Measurements from ENCODE around the gene GRM7. TPM values are rescaled to one million over a fixed set of nuclear protein-coding genes. Genes with fewer than 3 reads are reported as not detected.

The GRM7 gene
- total RNA-seq, 1 donor from 2014 or later = 1.5 TPM

GRCh38 chr3:7573330-7573729 is 712.4 kb downstream of the GRM7 start:
- Mint-ChIP-seq H3K27me3 (ENCODE audit: low read depth) (no peaks in the 10 kb centered on the region), H3K4me1 (peaks cover 13% of the 10 kb centered on the region), H3K36me3 (ENCODE audit: low read depth) (peaks cover 8% of the 10 kb centered on the region), H3K27ac (ENCODE audit: unreplicated experiment) (no peak overlapping the region), H3K9me3 (peaks cover 7% of the 10 kb centered on the region), H3K4me3 (no peak overlapping the region)
- no peak for DNase-seq (ENCODE audit: low read depth, low spot score)
- no peak for TF ChIP-seq CTCF (conservative IDR thresholded peaks at IDR 0.05)

GRCh38 chr3:7574435-7574834 is 713.5 kb downstream of the GRM7 start:
- Mint-ChIP-seq H3K27me3 (ENCODE audit: low read depth) (no peaks in the 10 kb centered on the region), H3K27ac (ENCODE audit: unreplicated experiment) (no peak overlapping the region), H3K36me3 (ENCODE audit: low read depth) (peaks cover 8% of the 10 kb centered on the region), H3K9me3 (peaks cover 7% of the 10 kb centered on the region), H3K4me3 (no peak overlapping the region), H3K4me1 (peaks cover 13% of the 10 kb centered on the region)
- no peak for DNase-seq (ENCODE audit: low read depth, low spot score)
- no peak for TF ChIP-seq CTCF (conservative IDR thresholded peaks at IDR 0.05)

GRCh38 chr3:7576071-7576470 is 715.2 kb downstream of the GRM7 start:
- no peaks in the 10 kb centered on the region for H3K27me3 Mint-ChIP-seq (ENCODE audit: low read depth)
- peaks cover 6% of the 10 kb centered on the region for H3K36me3 Mint-ChIP-seq (ENCODE audit: low read depth)
- H3K4me3 Mint-ChIP-seq = no peak overlapping the region
- H3K9me3 Mint-ChIP-seq = peaks cover 7% of the 10 kb centered on the region
- no peak for DNase-seq (ENCODE audit: low read depth, low spot score)
- no peak overlapping the region for H3K27ac Mint-ChIP-seq (ENCODE audit: unreplicated experiment)
- peaks cover 13% of the 10 kb centered on the region for H3K4me1 Mint-ChIP-seq
- no peak for TF ChIP-seq CTCF (conservative IDR thresholded peaks at IDR 0.05)

GRCh38 chr3:7576506-7576905 is 715.6 kb downstream of the GRM7 start:
- H3K4me3 Mint-ChIP-seq = no peak overlapping the region
- peaks cover 13% of the 10 kb centered on the region for H3K4me1 Mint-ChIP-seq

GRCh38 chr3:7577513-7577912 is 716.6 kb downstream of the GRM7 start:
- Mint-ChIP-seq H3K4me3 (no peak overlapping the region), H3K9me3 (no peaks in the 10 kb centered on the region), H3K27me3 (ENCODE audit: low read depth) (no peaks in the 10 kb centered on the region), H3K27ac (ENCODE audit: unreplicated experiment) (no peak overlapping the region), H3K36me3 (ENCODE audit: low read depth) (no peaks in the 10 kb centered on the region), H3K4me1 (peaks cover 13% of the 10 kb centered on the region)
- no peak for DNase-seq (ENCODE audit: low read depth, low spot score)
- no peak for TF ChIP-seq CTCF (conservative IDR thresholded peaks at IDR 0.05)

More at GRCh38 chr3:7576506-7576905, 715.6 kb downstream of the GRM7 start:
- TF ChIP-seq CTCF (conservative IDR thresholded peaks at IDR 0.05) = no peak
- Mint-ChIP-seq H3K27me3 (ENCODE audit: low read depth) (no peaks in the 10 kb centered on the region), H3K36me3 (ENCODE audit: low read depth) (peaks cover 2% of the 10 kb centered on the region), H3K9me3 (peaks cover 3% of the 10 kb centered on the region), H3K27ac (ENCODE audit: unreplicated experiment) (no peak overlapping the region)
- DNase-seq (ENCODE audit: low read depth, low spot score) = no peak

GRCh38 chr3:7581831-7582230 is 720.9 kb downstream of the GRM7 start:
- DNase-seq (ENCODE audit: low read depth, low spot score) = no peak
- Mint-ChIP-seq H3K9me3 (no peaks in the 10 kb centered on the region), H3K4me1 (no peaks in the 10 kb centered on the region), H3K27me3 (ENCODE audit: low read depth) (no peaks in the 10 kb centered on the region), H3K27ac (ENCODE audit: unreplicated experiment) (no peak overlapping the region), H3K36me3 (ENCODE audit: low read depth) (no peaks in the 10 kb centered on the region), H3K4me3 (no peak overlapping the region)
- TF ChIP-seq CTCF (conservative IDR thresholded peaks at IDR 0.05) = no peak

All from neural crest cell (in vitro differentiated cells).